A549 (cell line): ENCODE data around the gene POU2F3. TPM values are rescaled to one million over a fixed set of nuclear protein-coding genes. Genes with fewer than 3 reads are reported as not detected.
A peak's percentile ranks its signal among the peaks of the same experiment; 100 is the strongest.

Experiments used
- ATAC-seq, 2 experiments: fragments of 200-7000 bp in 1 of 2; fragments of >200 bp in 1 of 2; cut with Nextera tagmentation in 1 of 2; cut with Tn5 transposase in 1 of 2; 3 replicates each; pipeline versions ENCODE4 v1.8.0 to v1.9.1; 2018 to 2020; ENCODE audit warnings: mild to moderate bottlenecking in 1 of 2, moderate library complexity in 1 of 2
- CTCF ChIA-PET: fragments of 300-600 bp; sonication (Branson Sonifier 250); formaldehyde crosslinking; extraction: SDS; loops from one replicate; lab custom pipeline; 2021; ENCODE audit warnings: antibody characterized with exemption, inconsistent platforms; lab: Yijun Ruan, JAX
- POLR2A ChIA-PET: fragments of 350-600 bp; formaldehyde crosslinking; extraction: SDS; loops from one replicate; lab custom pipeline; 2021; ENCODE audit warnings: antibody characterized with exemption, inconsistent platforms; lab: Yijun Ruan, JAX
- DNase-seq, 2 experiments: peaks; one replicate each; pipeline versions ENCODE4 v3.0.0 to v3.0.0-alpha.2; 2011 to 2016; ENCODE audit warnings: low read depth in 1 of 2, low spot score in 1 of 2
- FAIRE-seq: peaks from 2 replicates; lab custom pipeline; 2011; peaks lifted over from hg19 to GRCh38; lab: Jason Lieb, UNC
- H3K27ac ChIP-seq, 2 experiments: fragments of >200 bp; sonication (Bioruptor Twin); formaldehyde crosslinking; 3 replicates each; pipeline ENCODE4 v1.5.1; 2016 to 2017
- H3K4me1 ChIP-seq: fragments of >200 bp; sonication (Bioruptor Twin); formaldehyde crosslinking; 3 replicates; pipeline ENCODE4 v1.6.1; 2016
- H3K4me2 ChIP-seq: fragments of >200 bp; sonication (Bioruptor Twin); formaldehyde crosslinking; 3 replicates; pipeline ENCODE4 v1.6.1; 2016
- H3K4me3 ChIP-seq: fragments of >200 bp; sonication (Bioruptor Twin); formaldehyde crosslinking; 3 replicates; pipeline ENCODE4 v1.5.1; 2016
- H3K9me3 ChIP-seq: fragments of >200 bp; sonication (Bioruptor Twin); formaldehyde crosslinking; 3 replicates; pipeline ENCODE4 v1.6.1; 2016
- CEBPB ChIP-seq, 2 experiments: fragments of >200 bp in 1 of 2; sonication (Bioruptor Twin) in 1 of 2; formaldehyde crosslinking in 1 of 2; IDR thresholded peaks; 2 replicates each; pipeline ENCODE4 v1.6.1; 2012 to 2016
- EHF ChIP-seq: fragments of 250-450 bp; sonication (Bioruptor Pico); IDR thresholded peaks from 2 replicates; pipeline ENCODE4 v1.5.0; 2020; ENCODE audit warnings: mild to moderate bottlenecking
- FOSL2 ChIP-seq, 2 experiments: fragments of 450-650 bp in 1 of 2; fragments of >200 bp in 1 of 2; sonication (Bioruptor Twin) in 1 of 2; formaldehyde crosslinking; IDR thresholded peaks; 2 replicates each; pipeline versions ENCODE4 v1.5.0 to v1.6.1; 2016 to 2020; ENCODE audit warnings: mild to moderate bottlenecking in 1 of 2, moderate library complexity in 1 of 2
- FOXS1 ChIP-seq: fragments of 250-450 bp; sonication (Bioruptor Pico); IDR thresholded peaks from 2 replicates; pipeline ENCODE4 v1.5.0; 2020; ENCODE audit warnings: mild to moderate bottlenecking, moderate library complexity
- GATA3 ChIP-seq: IDR thresholded peaks from 2 replicates; pipeline ENCODE4 v1.6.1; 2012; ENCODE audit warnings: borderline replicate concordance
- HEYL ChIP-seq: fragments of 250-450 bp; sonication (Bioruptor Pico); IDR thresholded peaks from 2 replicates; pipeline ENCODE4 v1.8.0; 2021; ENCODE audit warnings: mild to moderate bottlenecking, moderate library complexity
- JUNB ChIP-seq: fragments of >200 bp; sonication (Bioruptor Twin); formaldehyde crosslinking; IDR thresholded peaks from 2 replicates; pipeline ENCODE4 v1.6.1; 2016
- KDM1A ChIP-seq: fragments of 200-600 bp; sonication (generic); IDR thresholded peaks from 2 replicates; pipeline ENCODE4 v1.6.1; 2016; ENCODE audit warnings: low read depth, mild to moderate bottlenecking
- MAFK ChIP-seq: fragments of 450-650 bp; IDR thresholded peaks from 2 replicates; pipeline ENCODE4 v1.6.1; 2014; ENCODE audit not compliant: partially characterized antibody
- NFE2L2 ChIP-seq: fragments of 150-350 bp; conservative IDR thresholded peaks from 2 replicates; pipeline ENCODE4 v1.6.1; 2014; ENCODE audit warnings: low read length
- POLR2A ChIP-seq: IDR thresholded peaks from 2 replicates; pipeline ENCODE4 v1.6.1; 2012; ENCODE audit warnings: mild to moderate bottlenecking, low read length
- POLR2AphosphoS2 ChIP-seq: conservative IDR thresholded peaks from 2 replicates; pipeline ENCODE4 v1.6.1; 2012; ENCODE audit warnings: low read length, improper control_type of control experiment, inconsistent platforms
- RCOR1 ChIP-seq: fragments of 150-350 bp; IDR thresholded peaks from 2 replicates; pipeline ENCODE4 v1.6.1; 2014; ENCODE audit warnings: antibody characterized with exemption, low read length, low read depth
- SREBF2 ChIP-seq: fragments of 450-650 bp; IDR thresholded peaks from 2 replicates; pipeline ENCODE4 v1.6.1; 2014; ENCODE audit warnings: mild to moderate bottlenecking, moderate library complexity
- ZC3H11A ChIP-seq: fragments of 450-650 bp; IDR thresholded peaks from 2 replicates; pipeline ENCODE4 v1.6.1; 2014; ENCODE audit warnings: antibody characterized with exemption, mild to moderate bottlenecking
- ZNF302 ChIP-seq: fragments of 250-450 bp; sonication (Bioruptor Pico); IDR thresholded peaks from 2 replicates; pipeline ENCODE4 v1.9.0; 2021; ENCODE audit warnings: inconsistent platforms, mild to moderate bottlenecking, moderate library complexity
- WGBS: methylation state at CpG from one replicate; pipeline ENCODE4 v1.1.6; 2017; ENCODE audit errors: missing lambda C conversion rate; 5-methylcytosine and 5-hydroxymethylcytosine counted together
- polyA plus RNA-seq, 4 experiments: library from polyadenylated mRNA; depleted of rRNA in 3 of 4; stranded (reverse); fragments of >200 nt; fragmentation: RNase III in 1 of 4; extraction: RNeasy Plus Mini Kit Qiagen cat#74134 plus additional on column Dnase treatment in 1 of 4; gene quantifications; 2 replicates in 3 of 4; 3 replicates in 1 of 4; pipeline ENCODE4 v1.2.3, GENCODE V29; 2011 to 2017
- TF ChIP-seq, protein P1 (sequence below): fragments of 250-450 bp; sonication (Bioruptor Pico); IDR thresholded peaks from 2 replicates; pipeline ENCODE4 v1.5.0; 2021; ENCODE audit warnings: mild to moderate bottlenecking, moderate library complexity, borderline replicate concordance
- TF ChIP-seq, protein P2 (sequence below): fragments of 150-350 bp; IDR thresholded peaks from 2 replicates; pipeline ENCODE4 v1.6.1; 2014; ENCODE audit warnings: low read depth, mild to moderate bottlenecking, low read length
- TF ChIP-seq, protein P3 (sequence below): fragments of 250-450 bp; sonication (Bioruptor Pico); IDR thresholded peaks from 2 replicates; pipeline ENCODE4 v1.5.0; 2020; ENCODE audit warnings: low read depth, mild to moderate bottlenecking, moderate library complexity
- TF ChIP-seq, protein P4 (sequence below): fragments of 200-600 bp; sonication (generic); IDR thresholded peaks from 2 replicates; pipeline ENCODE4 v1.6.1; 2016; ENCODE audit warnings: antibody characterized with exemption, mild to moderate bottlenecking, moderate library complexity

The POU2F3 gene
- polyA plus RNA-seq, 2 of the 4 experiments (the other 2 are of a cell fraction) = not detected

DNA sequence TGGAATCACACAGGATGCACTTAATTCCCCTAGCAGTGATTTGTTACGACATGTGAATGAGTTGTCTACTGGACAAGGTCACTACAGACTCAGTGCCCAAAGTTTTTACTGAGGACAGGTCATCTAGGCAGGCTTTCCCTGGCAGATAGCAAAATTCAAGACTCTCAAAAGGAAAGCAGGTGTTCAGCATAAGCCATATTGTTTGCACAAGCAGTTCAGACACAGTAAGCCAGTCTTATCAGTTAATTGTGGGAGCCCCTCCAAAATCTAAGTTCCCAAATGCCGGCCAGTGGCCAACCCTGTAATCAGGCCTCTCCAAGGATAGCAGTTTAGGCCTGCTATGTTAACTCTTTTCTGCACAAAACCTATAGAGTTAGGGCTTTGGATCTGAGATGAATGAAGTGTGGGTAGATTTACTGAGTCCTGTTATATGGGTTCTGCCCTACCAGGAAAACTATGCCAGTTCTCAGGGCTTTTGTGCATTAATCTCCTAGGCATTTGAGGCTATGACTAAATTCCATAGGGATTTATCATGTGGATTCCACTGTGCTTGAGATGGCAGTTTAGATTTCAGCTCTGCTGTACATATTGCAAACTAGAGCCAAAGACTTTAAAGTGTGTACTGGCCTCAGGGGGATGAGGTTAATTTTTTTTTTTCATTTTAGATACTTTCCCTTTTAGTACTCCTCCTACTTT lies 91.5 kb downstream of the POU2F3 start:
- Histone ChIP-seq H3K4me3 (no peak overlapping the region), H3K27ac (peak overlapping the region; percentile 46 to 86), H3K9me3 (no peaks in the 10 kb centered on the region), H3K4me2 (peak overlapping the region; percentile 62), H3K4me1 (peaks cover 49% of the 10 kb centered on the region)
- DNase-seq = peak; percentile 32 to 45
- CTCF ChIA-PET = interaction anchor here (1.7 kb wide), 1 partner anchor 99 kb away, joined by 6 read pairs; no protein-coding TSS in a partner anchor
- ATAC-seq = peak in 1 of 2 experiments; percentile 58; a peak in 3 of 6 replicates
- no peak for TF ChIP-seq SREBF2
- TF ChIP-seq NFE2L2 = no peak
- no peak for TF ChIP-seq POLR2AphosphoS2
- 0 out of 4 replicates have a peak, but pooled peaks of 1 of the 2 experiments have one; percentile 17 for TF ChIP-seq CEBPB (IDR thresholded peaks at IDR 0.05)
- no peak for TF ChIP-seq POLR2A
- TF ChIP-seq ZC3H11A = no peak
- TF ChIP-seq ZNF302 (CRISPR knock-in tag) = no peak
- TF ChIP-seq RCOR1 = no peak
- TF ChIP-seq GATA3 = peak; percentile 56; the same call in 1 of the 2 replicates
- no peak for TF ChIP-seq EHF (CRISPR knock-in tag)
- TF ChIP-seq JUNB = no peak
- no peak for TF ChIP-seq FOSL2 (IDR thresholded peaks at IDR 0.05)
- TF ChIP-seq FOSL2 (CRISPR knock-in tag; IDR thresholded peaks at IDR 0.05) = peak; percentile 32; the same call in 1 of the 2 replicates
- TF ChIP-seq, protein P1, sequence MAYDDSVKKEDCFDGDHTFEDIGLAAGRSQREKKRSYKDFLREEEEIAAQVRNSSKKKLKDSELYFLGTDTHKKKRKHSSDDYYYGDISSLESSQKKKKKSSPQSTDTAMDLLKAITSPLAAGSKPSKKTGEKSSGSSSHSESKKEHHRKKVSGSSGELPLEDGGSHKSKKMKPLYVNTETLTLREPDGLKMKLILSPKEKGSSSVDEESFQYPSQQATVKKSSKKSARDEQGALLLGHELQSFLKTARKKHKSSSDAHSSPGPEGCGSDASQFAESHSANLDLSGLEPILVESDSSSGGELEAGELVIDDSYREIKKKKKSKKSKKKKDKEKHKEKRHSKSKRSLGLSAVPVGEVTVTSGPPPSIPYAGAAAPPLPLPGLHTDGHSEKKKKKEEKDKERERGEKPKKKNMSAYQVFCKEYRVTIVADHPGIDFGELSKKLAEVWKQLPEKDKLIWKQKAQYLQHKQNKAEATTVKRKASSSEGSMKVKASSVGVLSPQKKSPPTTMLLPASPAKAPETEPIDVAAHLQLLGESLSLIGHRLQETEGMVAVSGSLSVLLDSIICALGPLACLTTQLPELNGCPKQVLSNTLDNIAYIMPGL (CRISPR knock-in tag) = no peak
- no peak for TF ChIP-seq MAFK
- WGBS = 41% methylated on average over 2 of the region's 2 CpGs
- no peak for FAIRE-seq
- POLR2A ChIA-PET = no interaction called here

DNA sequence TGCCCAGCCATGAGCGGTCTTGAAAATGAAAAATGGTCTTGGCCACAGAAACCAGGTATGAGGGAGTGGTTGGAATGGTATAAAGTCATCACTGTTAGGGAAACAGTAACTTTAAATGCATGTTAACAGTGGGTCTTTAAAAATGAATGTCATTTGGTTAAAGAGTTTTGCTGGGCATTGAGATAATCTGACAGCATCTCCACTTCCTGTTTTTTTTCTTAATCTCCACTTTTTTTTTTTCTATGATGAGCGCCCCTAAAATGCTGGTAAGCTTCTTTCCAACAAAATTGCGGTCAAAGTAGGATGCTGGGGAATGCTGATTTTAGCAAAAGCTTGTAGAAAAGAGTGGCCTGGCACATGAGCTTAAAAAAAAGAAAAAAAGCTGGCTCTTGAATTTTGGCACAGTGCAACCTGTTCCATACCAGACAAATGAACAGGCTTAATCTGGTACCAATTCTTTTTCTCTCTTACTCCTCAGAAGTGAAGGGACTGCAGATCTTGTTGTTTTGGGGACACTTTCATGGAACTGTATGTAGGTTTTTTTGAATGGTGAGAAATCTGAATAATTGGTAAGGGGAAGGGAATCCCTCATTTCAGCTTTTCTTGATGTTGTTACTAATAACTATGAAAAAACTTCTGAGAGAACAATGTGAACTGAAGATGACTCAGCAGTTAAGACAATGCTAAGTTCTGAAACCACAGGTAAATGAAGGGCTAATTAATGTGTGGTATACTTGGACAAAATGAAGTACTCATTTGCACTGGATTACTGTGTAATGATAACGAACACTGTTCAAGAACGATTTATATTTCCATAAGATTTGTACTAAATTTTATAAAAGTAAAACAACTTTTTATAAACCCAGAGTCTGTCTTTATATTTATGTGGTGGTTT lies 93.1 kb downstream of the POU2F3 start:
- no peak for ATAC-seq
- no peak for FAIRE-seq

DNA sequence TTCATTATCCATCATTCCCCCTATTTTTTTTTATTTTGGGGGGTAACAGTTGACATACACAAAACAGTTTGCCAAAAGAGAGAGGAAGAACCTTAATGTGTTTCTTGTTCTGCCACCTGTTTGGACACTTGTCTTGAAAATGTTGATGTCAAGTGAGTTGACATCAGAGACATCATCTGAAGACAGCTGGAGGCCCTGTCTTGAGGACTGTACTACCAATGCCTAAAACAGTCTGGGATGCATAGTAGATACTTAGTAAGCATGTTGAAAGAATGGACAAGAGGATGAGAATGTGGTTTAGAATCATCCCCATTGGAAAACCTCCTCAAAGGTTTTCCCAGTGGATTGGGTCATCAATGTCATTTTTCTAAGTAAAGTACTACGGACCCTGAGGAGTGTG lies 93.9 kb downstream of the POU2F3 start:
- WGBS = 91% methylated on average over 1 of the region's 1 CpG
- DNase-seq (no peak), FAIRE-seq (no peak), ATAC-seq (no peak)
- ChIA-PET CTCF (interaction anchor here (0.7 to 2.0 kb wide), 12 partner anchors 9 to 172 kb away, joined by 3 to 13 read pairs (median 4); partner anchors contain the start of gene TLCD5), POLR2A (interaction anchor here (3.3 kb wide), 1 partner anchor 98 kb away, joined by 16 read pairs; no protein-coding TSS in a partner anchor)
- Histone ChIP-seq H3K4me1 (peaks cover 38% of the 10 kb centered on the region), H3K4me3 (no peak overlapping the region), H3K9me3 (no peaks in the 10 kb centered on the region), H3K4me2 (no peak overlapping the region), H3K27ac (peak overlapping the region; percentile 43 to 44; a peak in 2 of 6 replicates)
- TF ChIP-seq HEYL (CRISPR knock-in tag) (no peak), KDM1A (no peak)
- TF ChIP-seq, protein P2, sequence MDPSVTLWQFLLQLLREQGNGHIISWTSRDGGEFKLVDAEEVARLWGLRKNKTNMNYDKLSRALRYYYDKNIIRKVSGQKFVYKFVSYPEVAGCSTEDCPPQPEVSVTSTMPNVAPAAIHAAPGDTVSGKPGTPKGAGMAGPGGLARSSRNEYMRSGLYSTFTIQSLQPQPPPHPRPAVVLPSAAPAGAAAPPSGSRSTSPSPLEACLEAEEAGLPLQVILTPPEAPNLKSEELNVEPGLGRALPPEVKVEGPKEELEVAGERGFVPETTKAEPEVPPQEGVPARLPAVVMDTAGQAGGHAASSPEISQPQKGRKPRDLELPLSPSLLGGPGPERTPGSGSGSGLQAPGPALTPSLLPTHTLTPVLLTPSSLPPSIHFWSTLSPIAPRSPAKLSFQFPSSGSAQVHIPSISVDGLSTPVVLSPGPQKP = no peak
- TF ChIP-seq, protein P3, sequence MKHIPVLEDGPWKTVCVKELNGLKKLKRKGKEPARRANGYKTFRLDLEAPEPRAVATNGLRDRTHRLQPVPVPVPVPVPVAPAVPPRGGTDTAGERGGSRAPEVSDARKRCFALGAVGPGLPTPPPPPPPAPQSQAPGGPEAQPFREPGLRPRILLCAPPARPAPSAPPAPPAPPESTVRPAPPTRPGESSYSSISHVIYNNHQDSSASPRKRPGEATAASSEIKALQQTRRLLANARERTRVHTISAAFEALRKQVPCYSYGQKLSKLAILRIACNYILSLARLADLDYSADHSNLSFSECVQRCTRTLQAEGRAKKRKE (CRISPR knock-in tag) = no peak
- TF ChIP-seq, protein P4, sequence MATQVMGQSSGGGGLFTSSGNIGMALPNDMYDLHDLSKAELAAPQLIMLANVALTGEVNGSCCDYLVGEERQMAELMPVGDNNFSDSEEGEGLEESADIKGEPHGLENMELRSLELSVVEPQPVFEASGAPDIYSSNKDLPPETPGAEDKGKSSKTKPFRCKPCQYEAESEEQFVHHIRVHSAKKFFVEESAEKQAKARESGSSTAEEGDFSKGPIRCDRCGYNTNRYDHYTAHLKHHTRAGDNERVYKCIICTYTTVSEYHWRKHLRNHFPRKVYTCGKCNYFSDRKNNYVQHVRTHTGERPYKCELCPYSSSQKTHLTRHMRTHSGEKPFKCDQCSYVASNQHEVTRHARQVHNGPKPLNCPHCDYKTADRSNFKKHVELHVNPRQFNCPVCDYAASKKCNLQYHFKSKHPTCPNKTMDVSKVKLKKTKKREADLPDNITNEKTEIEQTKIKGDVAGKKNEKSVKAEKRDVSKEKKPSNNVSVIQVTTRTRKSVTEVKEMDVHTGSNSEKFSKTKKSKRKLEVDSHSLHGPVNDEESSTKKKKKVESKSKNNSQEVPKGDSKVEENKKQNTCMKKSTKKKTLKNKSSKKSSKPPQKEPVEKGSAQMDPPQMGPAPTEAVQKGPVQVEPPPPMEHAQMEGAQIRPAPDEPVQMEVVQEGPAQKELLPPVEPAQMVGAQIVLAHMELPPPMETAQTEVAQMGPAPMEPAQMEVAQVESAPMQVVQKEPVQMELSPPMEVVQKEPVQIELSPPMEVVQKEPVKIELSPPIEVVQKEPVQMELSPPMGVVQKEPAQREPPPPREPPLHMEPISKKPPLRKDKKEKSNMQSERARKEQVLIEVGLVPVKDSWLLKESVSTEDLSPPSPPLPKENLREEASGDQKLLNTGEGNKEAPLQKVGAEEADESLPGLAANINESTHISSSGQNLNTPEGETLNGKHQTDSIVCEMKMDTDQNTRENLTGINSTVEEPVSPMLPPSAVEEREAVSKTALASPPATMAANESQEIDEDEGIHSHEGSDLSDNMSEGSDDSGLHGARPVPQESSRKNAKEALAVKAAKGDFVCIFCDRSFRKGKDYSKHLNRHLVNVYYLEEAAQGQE = no peak
- TF ChIP-seq, protein P1 (CRISPR knock-in tag) = no peak

More for the DNA sequence above, 93.1 kb downstream of the POU2F3 start:
- WGBS = 85% methylated on average over 5 of the region's 5 CpGs
- TF ChIP-seq MAFK (peak; percentile 89), FOXS1 (CRISPR knock-in tag) (no peak), POLR2A (no peak), NFE2L2 (peak; percentile 81)
- Histone ChIP-seq H3K4me3 (no peak overlapping the region), H3K27ac (peak overlapping the region; percentile 44 to 86), H3K4me2 (peak overlapping the region; percentile 16), H3K9me3 (no peaks in the 10 kb centered on the region), H3K4me1 (peaks cover 38% of the 10 kb centered on the region)
- POLR2A ChIA-PET = interaction anchor here (0.6 kb wide), 1 partner anchor 607 kb away, joined by 3 read pairs; no protein-coding TSS in a partner anchor
- DNase-seq = no peak
- CTCF ChIA-PET = interaction anchor here (1.3 to 1.7 kb wide), 2 partner anchors 8 to 98 kb away, joined by 3 to 6 read pairs; partner anchors contain the start of gene TLCD5
